Renal cortex interstitium (tissue), 11 donors: Measurements from ENCODE around the gene ERAL1. TPM values are rescaled to one million over a fixed set of nuclear protein-coding genes. Genes with fewer than 3 reads are reported as not detected.
A peak's percentile ranks its signal among the peaks of the same experiment; 100 is the strongest.
"Not testable (repeated sequence)": the region's sequence is repeated elsewhere in the genome, so short reads cannot be mapped to it uniquely, and the experiment has no call there.

ENCODE experiments used
- DNase-seq, 11 donors: peaks; one replicate each; pipeline ENCODE4 v3.0.0-alpha.2; 2013; ENCODE audit warnings: low read depth in 9 of 11, low spot score in 4 of 11; ENCODE audit errors: extremely low read depth in 1 of 11
- polyA plus RNA-seq, 3 donors: library from polyadenylated mRNA; unstranded; fragments of 120-200 nt; gene quantifications; one replicate each; pipeline ENCODE4 v1.2.1, GENCODE V29; 2013; ENCODE audit not compliant: insufficient read length in 3 of 3

ERAL1 gene
- polyA plus RNA-seq, 3 donors: 63.6 to 73.8 (median 66.1) TPM

DNA sequence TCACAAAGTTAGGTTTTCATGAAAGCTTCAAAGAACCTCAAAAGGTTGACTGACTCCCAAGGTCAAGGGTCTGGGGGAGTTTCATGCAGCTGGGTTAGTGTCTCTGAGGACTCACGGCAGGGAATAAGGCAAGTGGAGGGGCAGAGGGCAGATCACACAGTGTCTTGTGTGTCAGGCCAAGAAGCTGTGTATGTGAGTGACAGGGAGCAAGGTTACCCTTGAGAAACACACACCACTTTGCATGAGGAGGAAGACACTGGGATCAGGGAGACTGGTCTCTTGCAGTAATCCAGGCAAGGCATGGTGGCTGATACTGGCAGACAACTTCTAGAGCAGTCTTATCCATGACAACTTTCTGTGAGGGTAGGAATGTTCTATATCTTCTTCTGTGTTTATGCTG is 36.4 kb downstream of the ERAL1 start:
- no peak for DNase-seq

GRCh38 chr17:28892024-28892423 is 37.2 kb downstream of the ERAL1 start:
- no peak for DNase-seq

GRCh38 chr17:28893248-28894183 is 38.7 kb downstream of the ERAL1 start:
- DNase-seq: not testable (repeated sequence)

- no peak for DNase-seq
Observed at GRCh38 chr17:28895794-28896447, 41.1 kb downstream of the ERAL1 start.

DNA sequence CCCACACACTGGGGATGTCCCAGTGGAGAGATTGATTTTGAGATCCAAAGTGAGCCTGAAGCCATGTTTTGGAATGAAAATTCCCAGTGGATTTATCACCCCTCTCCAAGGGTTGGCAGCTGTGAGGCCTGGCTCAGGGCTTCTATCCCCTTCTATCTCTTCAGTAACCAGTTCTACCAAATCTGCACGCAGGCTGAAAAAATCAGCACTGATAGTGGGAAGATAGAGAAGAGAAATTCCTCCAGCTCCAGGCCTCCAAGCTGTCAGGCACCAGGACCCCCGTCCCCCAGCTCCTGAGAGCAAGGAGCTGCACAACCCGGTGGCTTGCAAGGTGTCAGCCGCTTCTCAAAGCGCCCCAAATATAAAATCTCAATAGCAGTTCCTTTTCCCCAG is 41.7 kb downstream of the ERAL1 start:
- no peak for DNase-seq

DNA sequence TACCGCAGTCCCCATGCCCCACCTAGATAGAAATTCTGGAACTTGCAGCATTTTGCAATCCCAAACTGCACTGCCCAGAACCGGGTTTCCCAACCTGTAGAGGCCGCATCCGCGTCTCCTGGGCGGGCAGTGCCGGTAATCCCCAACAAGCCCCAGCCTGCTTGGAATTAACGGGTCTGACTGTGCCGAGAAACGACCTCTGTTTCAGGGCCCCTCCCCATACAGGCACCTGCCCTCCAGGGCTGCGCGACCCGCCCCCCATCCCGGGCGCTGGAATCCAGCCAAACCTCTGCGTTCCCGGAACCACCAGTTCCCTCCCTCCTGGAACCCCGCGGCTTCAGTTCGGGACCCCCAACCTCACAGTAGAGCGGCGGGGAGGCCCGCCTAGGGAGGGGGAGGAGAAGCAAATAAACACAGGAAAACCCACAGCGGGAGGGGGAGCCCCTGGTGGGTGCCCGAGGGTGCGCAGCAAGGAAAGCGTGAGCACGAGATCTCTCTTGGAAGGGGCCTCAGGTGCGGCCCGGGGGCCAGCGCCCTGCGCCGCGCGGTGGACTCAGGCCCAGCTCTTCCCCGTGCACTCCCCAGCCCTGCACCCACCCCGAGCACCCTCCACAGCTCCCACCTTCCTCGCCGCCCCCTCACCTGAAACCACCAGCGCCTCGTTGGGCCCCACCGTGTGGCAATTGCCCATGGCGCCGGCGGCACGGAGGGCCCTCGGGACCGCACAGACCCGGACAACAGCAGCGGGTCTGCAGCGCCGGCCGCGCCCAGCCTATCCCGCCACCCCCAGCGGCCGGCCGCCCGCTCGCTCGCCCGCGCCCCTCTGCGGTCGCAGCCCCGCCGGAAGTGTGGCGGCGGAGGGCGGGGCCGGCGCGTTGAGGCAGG is 42.3 kb downstream of the ERAL1 start, which contains the start of gene FLOT2:
Gene FLOT2 (minus strand): TSS at position 850 of the 885 bp plus-strand sequence. CDS start 159 bp downstream, at position 691.
- peak in 8 of 11 donors; percentile 18 to 65 (median 48) for DNase-seq

- DNase-seq: no peak
Observed at GRCh38 chr17:28897769-28898526, 43.1 kb downstream of the ERAL1 start.

GRCh38 chr17:28898527-28898955 is 43.7 kb downstream of the ERAL1 start:
- DNase-seq: no peak

DNA sequence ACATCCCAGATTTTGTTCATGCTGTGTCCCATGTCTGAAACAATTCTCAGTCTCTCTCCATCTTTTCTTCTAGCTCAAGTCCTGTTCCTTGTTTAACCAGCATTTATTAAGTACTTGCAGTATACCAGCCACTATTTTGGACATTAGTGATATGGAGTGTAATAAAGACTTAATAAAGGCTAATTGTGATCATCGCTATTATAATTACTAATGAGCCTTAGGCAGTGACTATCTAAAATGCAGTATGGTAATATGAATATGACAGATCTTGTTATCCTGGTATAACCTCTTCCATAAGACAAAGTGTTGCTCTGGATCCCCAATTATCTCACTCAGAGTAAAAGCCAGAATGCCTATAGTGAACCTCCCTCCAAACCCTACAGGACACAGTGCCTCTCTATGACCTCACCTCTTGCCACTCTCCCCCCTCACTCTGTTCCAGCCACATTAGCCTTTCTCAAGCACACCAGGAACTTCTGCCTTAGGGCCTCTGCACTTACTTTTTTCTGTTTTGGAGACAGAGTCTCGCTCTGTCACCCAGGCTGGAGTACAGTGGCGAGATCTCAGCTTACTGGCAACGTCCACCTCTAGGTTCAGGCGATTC is 44.5 kb downstream of the ERAL1 start:
- no peak for DNase-seq

DNA sequence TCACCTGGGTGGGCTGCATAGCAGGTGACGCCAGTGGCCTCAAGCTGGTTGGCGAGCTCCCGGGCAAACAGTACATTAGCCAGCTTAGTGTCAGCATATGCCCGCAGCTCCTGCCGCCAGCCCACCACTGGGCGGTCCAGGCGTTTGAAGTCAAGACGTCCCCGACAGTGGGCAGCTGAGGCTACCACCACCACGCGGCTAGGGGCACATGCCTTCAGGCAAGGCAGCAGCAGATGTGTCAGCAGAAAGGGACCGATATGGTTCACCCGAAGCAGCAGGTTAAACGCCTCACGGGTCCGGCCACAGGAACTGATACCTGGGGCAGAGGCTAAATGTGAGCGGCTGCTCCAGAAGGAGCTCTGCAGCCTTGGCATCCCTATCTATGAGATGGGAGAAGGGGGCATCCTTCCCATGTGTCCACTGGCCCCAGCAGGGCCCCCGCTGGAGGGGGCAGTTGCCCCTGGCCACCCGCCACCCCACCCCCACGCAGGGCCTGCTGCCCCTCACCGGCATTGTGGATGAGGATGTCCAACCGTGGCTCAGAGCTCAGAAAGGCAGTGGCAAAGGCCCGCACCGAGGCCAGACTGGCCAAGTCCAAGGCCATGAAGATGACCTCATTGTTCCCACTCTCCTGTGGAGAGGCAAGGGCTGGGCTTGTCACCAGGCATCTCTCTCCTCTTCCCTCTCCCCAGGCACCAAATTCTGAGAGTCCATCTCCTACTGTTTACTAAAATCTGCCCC is 46.3 kb downstream of the ERAL1 start:
- no peak for DNase-seq

DNA sequence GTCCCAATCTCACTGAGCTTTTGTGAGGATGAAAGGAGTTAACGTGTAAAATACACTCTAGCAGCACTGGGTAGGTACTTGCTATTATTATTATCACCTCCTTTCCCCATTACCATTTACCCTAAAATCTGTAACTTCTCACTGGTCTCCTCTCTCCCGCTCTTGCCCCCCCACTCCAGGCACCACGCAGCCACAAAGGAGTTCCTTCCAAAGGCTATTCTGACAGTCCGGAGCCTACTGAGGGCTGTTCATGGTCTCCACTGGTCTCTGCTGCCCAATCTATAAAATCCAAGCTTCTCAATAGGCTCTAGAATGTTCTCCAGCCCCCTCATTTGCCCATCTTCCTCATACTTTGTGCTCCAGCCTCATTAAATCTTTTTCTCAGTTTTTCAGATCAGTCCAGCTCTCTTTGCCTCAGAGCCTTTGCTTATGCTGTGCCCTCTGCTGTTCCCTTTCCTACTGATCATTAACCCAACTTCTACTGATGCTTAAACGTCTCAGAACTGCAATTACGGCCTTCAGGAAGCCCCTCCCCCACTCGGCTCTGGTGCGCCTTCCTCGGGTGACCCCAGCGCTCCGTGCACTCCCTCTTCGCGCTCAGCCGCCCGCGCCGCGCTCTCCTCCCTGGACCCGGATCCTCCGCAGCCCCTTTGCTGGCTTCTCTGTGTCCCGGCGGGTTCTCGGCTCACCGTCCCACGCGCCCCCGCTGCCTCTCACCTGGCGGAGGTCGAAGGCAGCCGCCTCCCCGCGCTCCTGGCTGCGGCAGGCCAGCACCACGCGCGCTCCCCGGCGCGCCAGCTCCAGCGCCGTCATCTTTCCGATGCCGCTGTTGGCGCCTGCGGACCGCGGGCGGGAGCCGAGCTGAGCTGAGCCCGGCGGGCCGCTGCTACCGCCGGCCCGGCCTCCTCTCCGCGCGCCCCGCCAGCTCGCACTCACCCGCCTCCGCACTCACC is 47.3 kb downstream of the ERAL1 start:
- DNase-seq: peak in 7 of 11 donors; percentile 40 to 68 (median 47)

GRCh38 chr17:28902819-28903545 is 48.2 kb downstream of the ERAL1 start, which contains the start of gene DHRS13:
DHRS13 (minus strand) TSS chr17:28903079; CDS start chr17:28902944, 135 bp downstream.
- peak; percentile 76 to 92 (median 90) for DNase-seq

- not testable (repeated sequence) for DNase-seq
Observed at GRCh38 chr17:28903546-28903841, 48.7 kb downstream of the ERAL1 start.

- no peak for DNase-seq
Observed at GRCh38 chr17:28904800-28905199, 50.0 kb downstream of the ERAL1 start.

DNA sequence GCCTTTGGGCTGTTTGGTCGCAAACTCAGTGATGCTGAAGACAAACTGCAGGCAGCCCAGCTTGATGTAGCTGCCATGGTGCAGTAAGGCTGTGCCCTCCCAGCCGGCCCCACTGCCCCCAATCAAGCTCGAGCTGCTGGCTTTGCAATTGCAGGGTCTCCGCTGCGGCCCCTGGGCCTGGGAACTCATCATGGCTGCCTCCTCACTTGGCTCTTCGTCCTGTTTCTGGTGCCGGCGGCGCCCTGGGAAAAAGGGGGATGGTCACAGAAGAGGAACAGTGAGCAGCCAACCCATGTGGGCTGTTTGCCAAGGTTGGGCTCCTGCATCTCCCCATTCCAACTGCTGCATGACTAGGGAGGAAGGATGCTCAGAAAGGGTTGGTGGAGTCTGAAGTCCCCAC is 51.5 kb downstream of the ERAL1 start:
- no peak for DNase-seq
